ENCODE measurements around the gene PTTG1IP. TPM values are rescaled to one million over a fixed set of nuclear protein-coding genes. Genes with fewer than 3 reads are reported as not detected.

PTTG1IP gene
- total RNA-seq, 1 donor from 2014 or later, result 240 TPM

DNA sequence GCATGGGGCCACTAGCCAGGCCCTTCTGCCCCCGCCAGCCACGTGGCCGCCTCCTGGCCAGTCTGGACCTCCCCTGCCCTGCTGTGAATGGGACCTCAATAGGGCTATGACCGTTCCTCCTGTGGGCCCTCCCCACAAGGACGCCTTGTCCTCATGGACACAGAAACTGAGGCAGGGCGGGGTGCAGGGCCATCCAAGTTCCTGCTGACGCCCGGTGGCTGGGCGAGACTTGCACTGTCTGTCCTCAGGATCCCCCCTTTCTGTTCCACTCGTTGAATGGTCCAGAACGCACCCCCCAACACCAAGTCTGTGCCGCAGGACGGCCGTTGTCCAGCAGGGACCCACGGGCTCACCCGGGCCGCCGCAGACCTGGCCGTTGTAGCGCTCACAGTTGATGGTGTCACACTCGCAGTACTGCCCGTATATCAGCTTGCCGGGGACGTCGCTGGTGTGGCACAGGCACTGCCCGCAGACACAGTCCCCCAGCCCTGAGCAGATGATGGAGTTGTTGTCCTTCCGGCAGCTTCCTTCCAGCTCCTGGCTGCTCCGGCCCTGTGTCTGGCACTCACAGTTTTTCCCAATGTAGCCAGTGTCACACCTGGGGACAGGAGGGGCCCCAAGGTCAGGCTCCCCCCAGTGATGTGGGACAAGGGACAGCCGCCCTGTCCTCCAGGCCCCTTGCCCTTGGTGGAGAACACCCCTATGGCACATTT lies 16.3 kb upstream of the PTTG1IP start:
- H4K20me1 ChIP-seq (ENCODE audit: insufficient read depth, low read length), result peaks cover 6% of the 10 kb centered on the region
- no peak for DNase-seq (ENCODE audit: low read depth)
- H3K4me3 Mint-ChIP-seq (ENCODE audit: unreplicated experiment), result no peak overlapping the region
- H2AFZ ChIP-seq (ENCODE audit: low read depth, low read length), result no peak overlapping the region
- no peak for TF ChIP-seq CTCF (IDR thresholded peaks at IDR 0.05; ENCODE audit: insufficient read depth, low read depth, low read length)
- no peak overlapping the region for H3K27ac Mint-ChIP-seq (ENCODE audit: unreplicated experiment)
- H3K36me3 ChIP-seq (ENCODE audit: insufficient read depth, low read length), result no peaks in the 10 kb centered on the region
- no peak overlapping the region for H3K4me3 ChIP-seq (ENCODE audit: insufficient read depth, low read depth, low read length)
- H3K4me2 ChIP-seq (ENCODE audit: low read length), result no peak overlapping the region
- H3K27ac ChIP-seq (ENCODE audit: low read depth, low read length), result no peak overlapping the region
- no peaks in the 10 kb centered on the region for H3K9me3 Mint-ChIP-seq (ENCODE audit: unreplicated experiment)
- no peaks in the 10 kb centered on the region for H3K4me1 Mint-ChIP-seq (ENCODE audit: low read depth, unreplicated experiment)
- H3K79me2 ChIP-seq (ENCODE audit: insufficient read depth, low read length), result no peaks in the 10 kb centered on the region
- H3K27me3 ChIP-seq (ENCODE audit: insufficient read depth, low read length), result peaks cover 22% of the 10 kb centered on the region
- H3K9ac ChIP-seq (ENCODE audit: low read length), result no peak overlapping the region
- FAIRE-seq, result no peak
- no peaks in the 10 kb centered on the region for H3K36me3 Mint-ChIP-seq (ENCODE audit: low read depth, unreplicated experiment)
- H3K27me3 Mint-ChIP-seq (ENCODE audit: low read depth, unreplicated experiment), result peaks cover 62% of the 10 kb centered on the region
- H3K9me3 ChIP-seq (ENCODE audit: insufficient read depth, low read depth, low read length), result no peaks in the 10 kb centered on the region
- no peaks in the 10 kb centered on the region for H3K4me1 ChIP-seq (ENCODE audit: insufficient read depth, low read length)

GRCh38 chr21:44888581-44889550 lies 15.4 kb upstream of the PTTG1IP start:
- Histone ChIP-seq H3K36me3 (ENCODE audit: insufficient read depth, low read length) (no peaks in the 10 kb centered on the region), H3K4me2 (ENCODE audit: low read length) (no peak overlapping the region), H3K9me3 (ENCODE audit: insufficient read depth, low read depth, low read length) (no peaks in the 10 kb centered on the region), H3K27ac (ENCODE audit: low read depth, low read length) (no peak overlapping the region), H3K27me3 (ENCODE audit: insufficient read depth, low read length) (peaks cover 19% of the 10 kb centered on the region), H2AFZ (ENCODE audit: low read depth, low read length) (no peak overlapping the region), H3K79me2 (ENCODE audit: insufficient read depth, low read length) (no peaks in the 10 kb centered on the region), H4K20me1 (ENCODE audit: insufficient read depth, low read length) (peaks cover 6% of the 10 kb centered on the region), H3K4me3 (ENCODE audit: insufficient read depth, low read depth, low read length) (no peak overlapping the region), H3K9ac (ENCODE audit: low read length) (no peak overlapping the region), H3K4me1 (ENCODE audit: insufficient read depth, low read length) (no peaks in the 10 kb centered on the region)
- Mint-ChIP-seq H3K36me3 (ENCODE audit: low read depth, unreplicated experiment) (no peaks in the 10 kb centered on the region), H3K9me3 (ENCODE audit: unreplicated experiment) (no peaks in the 10 kb centered on the region), H3K4me3 (ENCODE audit: unreplicated experiment) (no peak overlapping the region), H3K4me1 (ENCODE audit: low read depth, unreplicated experiment) (no peaks in the 10 kb centered on the region), H3K27ac (ENCODE audit: unreplicated experiment) (no peak overlapping the region), H3K27me3 (ENCODE audit: low read depth, unreplicated experiment) (peaks cover 61% of the 10 kb centered on the region)
- DNase-seq (ENCODE audit: low read depth) (no peak), FAIRE-seq (no peak)
- no peak for TF ChIP-seq EZH2 (IDR thresholded peaks at IDR 0.05; ENCODE audit: insufficient read depth, low read length)
- no peak for TF ChIP-seq CTCF (IDR thresholded peaks at IDR 0.05; ENCODE audit: insufficient read depth, low read depth, low read length)

Measured in astrocyte (in vitro differentiated cells and primary cell).